HG03095 (cell line): ENCODE measurements around the gene LMBR1L.
A peak's percentile ranks its signal among the peaks of the same experiment; 100 is the strongest.
"Not testable (repeated sequence)": the region's sequence is repeated elsewhere in the genome, so short reads cannot be mapped to it uniquely, and the experiment has no call there.

ENCODE experiments used
- ATAC-seq: cut with Tn5 transposase; IDR thresholded peaks from one replicate; pipeline ENCODE4 v1.9.1; 2021; ENCODE audit warnings: moderate library complexity; ENCODE audit not compliant: unreplicated experiment

The LMBR1L gene

GRCh38 chr12:49088932-49089330 is 21.7 kb downstream of the LMBR1L start:
- no peak for ATAC-seq

DNA sequence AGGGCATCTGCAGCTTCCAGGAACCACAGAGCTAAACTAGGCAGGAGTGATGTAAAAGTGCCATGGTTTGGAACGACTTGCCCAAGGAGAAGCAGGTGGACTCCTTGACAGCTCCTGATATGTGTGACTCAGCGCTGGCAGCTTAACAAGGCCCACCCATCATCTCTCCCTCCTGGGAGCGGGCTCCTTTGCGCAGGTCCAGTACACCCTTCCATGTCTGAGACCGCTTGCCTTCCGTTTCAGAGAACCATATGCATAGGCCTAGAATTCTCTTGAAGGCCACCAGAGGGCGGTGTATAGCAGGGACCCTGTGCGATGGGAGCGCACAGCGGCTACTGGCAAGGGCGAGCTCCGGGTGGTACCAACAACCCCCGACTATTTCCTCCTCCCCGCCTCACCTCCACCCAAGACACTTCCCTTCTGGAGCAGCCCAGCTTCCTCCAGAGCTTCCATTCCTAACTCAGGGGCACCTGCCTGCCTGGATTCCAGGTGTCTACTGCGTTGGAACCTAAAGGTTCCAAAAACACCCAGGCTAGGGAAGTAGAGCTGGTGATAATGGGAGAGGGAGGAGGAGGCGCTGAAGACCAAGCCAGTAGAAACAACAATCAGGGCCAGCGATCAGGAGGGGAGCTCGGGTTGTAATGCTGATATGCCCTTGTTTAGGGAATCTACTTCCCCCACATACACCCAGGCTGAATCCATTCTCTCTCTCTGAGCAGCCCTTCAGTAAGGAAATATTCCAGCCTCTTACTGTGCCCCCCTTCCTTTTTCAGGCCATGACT is 22.3 kb downstream of the LMBR1L start:
- peak; percentile 60 for ATAC-seq

DNA sequence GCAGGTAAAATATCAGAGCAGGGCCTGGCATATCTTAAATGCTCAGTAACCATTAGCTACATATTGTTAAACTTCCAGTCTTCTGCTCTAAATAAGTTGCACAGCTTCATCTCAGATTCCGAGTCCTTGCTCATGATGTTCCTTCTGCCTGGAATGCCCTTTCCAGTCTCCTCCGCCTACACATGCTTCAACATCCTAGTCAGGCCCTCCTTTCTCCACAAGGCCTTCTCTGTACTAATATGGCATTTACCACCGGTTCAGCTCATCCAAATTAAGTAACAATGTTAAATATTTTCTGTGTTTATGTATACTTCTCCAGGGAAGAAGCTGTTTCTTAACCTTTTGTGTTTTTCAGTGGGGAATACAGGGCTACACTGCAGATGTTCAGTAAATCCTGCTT is 24.5 kb downstream of the LMBR1L start:
- no peak for ATAC-seq

DNA sequence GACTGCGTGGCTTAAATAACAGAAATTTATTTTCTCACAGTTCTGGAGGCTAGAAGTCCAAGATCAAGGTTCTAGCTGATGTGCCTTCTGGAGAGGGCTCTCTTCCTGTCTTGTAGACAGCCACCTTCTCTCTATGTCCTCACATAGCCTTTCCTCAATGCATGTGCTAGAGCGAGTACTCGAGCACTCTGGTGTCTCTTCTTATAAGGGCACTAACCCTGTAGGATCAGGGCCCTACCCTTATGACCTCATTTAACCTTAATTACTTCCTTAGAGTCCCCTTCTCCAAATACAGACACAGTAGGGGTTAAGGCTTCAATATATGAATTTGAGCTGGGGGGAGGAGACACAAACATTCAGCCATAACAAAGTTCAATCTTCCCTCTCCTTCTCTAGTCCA is 26.2 kb downstream of the LMBR1L start:
- ATAC-seq = no peak

DNA sequence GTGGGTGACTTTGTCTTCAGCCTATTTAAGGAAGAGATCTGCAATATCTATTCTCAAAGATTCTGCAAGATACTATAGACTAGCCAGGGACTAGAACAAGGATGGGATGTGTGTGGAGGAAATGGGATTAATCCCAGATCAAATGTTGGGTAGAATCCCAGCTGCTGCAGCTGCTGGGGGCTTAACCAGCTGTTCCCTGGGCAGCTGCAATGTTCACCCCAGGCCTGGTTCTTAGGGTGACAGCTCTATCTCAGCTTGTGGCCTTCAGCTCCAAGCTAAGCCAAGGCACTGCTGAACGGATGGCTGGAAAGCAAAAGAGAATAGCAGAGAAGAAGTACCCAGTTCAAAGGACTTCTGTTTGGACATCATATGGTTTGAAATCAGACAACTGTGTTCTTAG is 30.9 kb downstream of the LMBR1L start:
- no peak for ATAC-seq

GRCh38 chr12:49070971-49071370 is 39.7 kb downstream of the LMBR1L start:
- ATAC-seq = no peak

DNA sequence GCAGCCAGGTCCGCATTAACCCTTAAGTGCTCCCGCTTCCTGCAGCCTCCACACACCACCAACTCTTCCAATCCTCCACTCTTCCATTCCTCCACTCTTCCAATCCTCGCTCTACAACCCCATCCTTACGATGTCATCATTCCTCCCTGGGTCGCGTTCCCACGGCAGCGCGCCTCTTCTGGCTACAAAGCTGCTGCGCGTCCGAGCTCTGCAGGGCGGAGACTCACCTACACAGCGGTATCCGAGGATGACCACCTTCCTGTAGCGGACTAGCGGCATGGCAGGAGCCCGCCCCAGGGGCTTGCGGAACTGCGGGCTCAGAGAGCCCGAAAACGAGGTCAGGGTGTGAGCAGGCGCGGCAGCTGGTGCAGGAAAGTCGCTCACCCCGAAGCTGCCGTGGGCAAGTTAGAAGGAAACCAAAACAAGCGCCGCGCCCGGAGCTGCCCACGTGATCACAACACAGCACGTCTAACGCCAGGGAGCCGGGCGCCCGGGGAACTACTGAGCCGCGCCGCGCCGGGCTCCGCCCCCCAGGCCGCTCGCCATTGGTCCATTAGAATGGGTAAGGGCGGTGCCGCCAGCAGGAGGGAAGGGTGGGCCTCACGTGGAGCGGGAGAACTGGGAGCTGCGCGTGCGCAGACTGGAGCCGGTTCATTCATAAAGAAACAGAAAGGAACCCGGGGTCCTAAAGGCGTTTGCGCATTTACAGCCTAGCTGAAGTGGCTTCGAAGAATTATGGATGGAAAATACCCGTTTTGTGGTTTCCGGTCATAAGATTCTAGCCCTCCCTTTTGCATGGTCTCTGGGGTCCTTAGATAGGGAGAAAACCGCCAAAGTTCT is 40.9 kb downstream of the LMBR1L start, which contains the start of gene RHEBL1:
TSS of gene RHEBL1 (minus strand) at position 473 of the 840 bp plus-strand sequence. CDS start at position 279, 194 bp downstream.
- ATAC-seq = peak; percentile 97

DNA sequence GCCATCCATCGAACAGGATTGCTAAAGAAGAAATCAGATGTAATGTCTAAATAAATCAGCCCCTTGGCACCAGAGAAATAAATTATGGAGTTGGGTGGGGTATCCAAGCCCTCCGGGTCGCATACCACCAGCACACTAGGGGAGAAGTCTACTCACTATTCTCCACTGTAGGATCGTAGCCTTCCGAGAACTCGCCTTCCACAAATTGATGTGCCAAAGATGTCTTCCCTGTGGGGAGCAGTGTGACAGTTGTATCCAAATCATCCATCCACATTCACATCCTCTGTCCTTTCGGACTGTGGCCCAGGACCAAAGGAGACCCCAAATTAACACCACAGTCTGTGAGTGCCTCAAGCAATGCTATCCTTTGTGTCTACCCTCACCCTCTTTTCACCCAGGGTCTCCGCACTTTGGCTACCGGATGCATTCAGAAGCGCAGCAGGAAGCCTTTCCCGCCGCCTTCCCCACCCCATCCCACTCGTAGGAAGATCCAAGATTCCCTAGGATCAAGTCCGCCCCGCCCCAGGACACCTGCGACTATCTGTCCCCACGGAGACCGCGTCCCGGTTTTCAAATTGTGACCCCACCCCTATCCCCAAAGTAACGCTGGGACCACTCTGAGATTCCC is 41.7 kb downstream of the LMBR1L start:
- no peak for ATAC-seq

- ATAC-seq = no peak
Observed at GRCh38 chr12:49066120-49066519, 44.5 kb downstream of the LMBR1L start.

DNA sequence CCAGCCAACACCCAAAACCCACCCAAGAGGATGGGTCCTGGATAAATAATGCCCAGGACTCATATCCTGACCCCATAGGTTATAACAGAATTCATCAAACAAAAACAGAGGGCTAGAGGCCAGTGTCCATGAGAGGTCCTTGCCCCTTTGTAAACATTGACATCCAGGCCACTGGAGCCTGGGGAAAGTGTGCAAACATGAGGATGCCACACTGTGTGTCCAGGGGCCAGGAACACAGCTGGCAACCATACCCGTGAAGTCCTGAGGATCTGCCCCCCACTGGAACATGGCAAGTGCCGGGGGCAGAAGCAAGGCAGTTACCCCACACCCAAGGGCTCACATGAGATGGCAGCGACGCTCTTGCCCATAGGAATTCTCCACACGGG is 45.9 kb downstream of the LMBR1L start:
- no peak for ATAC-seq

- not testable (repeated sequence) for ATAC-seq
Observed at GRCh38 chr12:49061916-49062315, 48.7 kb downstream of the LMBR1L start.

DNA sequence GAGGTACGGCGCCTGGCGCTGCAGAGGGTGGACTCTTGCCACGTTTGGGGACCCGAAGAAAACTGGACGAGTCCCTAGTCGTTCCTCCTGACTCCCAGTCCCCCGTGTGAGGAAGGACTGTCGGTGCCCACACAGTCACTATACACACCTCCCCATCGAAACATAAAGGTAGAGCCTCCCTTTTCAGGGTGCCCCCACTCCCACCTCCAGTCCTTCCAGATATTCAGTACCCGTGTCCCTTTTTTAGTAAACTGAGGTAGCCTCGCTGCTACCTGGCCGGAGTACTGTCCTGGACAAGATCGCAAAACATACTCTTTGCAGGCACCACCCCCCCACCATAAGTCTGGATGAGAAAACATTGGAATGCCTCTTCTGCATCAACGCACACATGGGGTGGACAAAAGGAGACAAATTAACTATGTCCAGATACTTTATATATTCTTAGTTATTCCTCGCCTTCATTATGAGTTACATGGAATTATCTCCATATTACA is 49.4 kb downstream of the LMBR1L start:
- ATAC-seq = no peak

DNA sequence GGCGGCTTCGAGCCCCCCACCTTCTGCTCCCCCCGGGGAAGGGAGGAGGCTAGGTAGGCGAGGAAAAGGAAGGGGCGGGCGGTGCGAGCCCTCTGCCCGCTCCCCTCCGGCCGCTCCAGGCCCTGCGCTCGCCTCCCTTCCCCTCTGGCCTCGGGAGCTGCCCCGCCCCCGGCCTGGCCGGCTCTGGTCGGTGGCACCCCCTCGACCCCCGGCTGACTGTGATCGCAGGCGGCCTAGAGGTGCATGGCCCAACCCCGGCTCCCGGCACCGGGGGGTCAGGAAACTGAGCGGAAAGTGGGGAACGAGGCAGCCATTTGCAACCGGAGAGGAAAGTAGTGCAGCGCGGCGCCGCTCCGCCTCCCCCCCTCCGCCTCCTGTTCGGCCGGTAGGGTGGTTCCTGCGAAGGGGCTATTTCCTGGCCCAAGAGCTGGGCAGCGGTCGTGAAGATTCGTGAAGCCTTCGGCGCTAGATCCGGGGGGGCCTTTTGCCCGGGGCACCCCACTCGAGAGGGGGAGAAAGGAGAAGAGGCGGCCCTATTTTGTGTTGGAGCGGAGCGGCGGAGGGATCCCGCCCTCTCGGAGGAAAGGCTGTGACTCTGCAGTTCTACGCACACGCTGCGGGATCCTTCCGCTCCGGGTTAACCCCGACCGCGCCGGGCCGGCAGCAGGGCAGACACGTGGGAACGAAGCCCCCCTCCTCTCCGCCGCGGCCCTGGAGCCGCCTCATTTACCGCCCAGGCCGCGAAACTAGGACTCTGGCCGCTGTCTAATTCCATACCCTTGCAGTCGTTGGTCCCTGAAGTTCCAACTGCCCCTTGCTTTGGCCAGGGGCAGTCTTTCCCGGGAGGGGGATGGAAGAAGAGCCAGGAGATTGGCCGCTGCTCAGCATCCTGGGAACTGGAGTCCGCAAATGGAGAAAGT is 50.1 kb downstream of the LMBR1L start, which contains the start of gene KMT2D:
TSS of gene KMT2D (minus strand) at position 558 of the 920 bp plus-strand sequence. CDS start 5,470 bp downstream, outside the sequence.
- ATAC-seq = peak; percentile 40

DNA sequence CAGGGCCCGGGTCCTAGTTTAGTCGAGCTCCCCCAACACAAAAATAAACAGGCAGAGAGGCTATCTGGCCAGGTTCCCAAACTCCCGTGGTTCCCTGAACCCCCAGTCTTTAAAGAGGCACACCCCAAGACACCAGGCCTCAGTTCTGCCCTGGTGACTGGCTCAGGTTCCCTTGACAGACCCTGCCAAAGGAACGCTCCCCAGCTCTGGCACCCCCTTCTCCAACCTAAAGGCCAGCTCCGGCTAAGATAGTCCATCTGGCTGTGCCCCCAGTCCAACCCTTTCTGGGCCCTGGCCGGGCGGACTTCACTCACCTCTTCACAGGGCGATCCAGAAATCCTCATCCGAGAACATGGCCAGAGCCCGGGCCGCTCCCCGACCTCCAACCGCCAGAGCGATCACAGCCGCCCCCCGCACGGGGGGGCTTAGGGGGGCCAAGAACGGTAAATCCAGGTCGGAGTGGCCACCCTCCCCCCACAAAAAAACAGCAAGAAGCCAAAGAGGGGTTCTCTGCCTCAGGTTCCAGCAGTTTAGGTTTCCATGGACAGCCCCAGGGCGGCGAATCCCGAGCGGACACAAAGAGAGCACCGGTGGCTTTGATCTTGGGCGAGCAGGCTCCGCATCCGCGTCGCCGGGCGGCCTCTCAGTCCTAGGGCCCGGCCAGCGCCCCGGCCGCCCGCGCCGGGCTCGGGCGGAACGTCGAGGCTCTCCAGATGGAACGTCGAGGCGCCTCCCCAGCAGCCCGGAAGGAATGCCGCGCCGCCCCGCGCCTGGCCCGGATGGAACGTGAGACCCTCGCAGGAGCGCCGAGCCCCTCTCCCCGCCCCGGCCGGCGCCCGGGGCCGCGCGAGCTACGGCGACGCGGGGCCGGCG is 51.1 kb downstream of the LMBR1L start:
- ATAC-seq = peak; percentile 11

GRCh38 chr12:49059045-49059298 is 51.7 kb downstream of the LMBR1L start:
- no peak for ATAC-seq

- no peak for ATAC-seq
Observed at GRCh38 chr12:49058366-49059044, 52.1 kb downstream of the LMBR1L start.

GRCh38 chr12:49057888-49058287 is 52.8 kb downstream of the LMBR1L start:
- ATAC-seq = no peak

DNA sequence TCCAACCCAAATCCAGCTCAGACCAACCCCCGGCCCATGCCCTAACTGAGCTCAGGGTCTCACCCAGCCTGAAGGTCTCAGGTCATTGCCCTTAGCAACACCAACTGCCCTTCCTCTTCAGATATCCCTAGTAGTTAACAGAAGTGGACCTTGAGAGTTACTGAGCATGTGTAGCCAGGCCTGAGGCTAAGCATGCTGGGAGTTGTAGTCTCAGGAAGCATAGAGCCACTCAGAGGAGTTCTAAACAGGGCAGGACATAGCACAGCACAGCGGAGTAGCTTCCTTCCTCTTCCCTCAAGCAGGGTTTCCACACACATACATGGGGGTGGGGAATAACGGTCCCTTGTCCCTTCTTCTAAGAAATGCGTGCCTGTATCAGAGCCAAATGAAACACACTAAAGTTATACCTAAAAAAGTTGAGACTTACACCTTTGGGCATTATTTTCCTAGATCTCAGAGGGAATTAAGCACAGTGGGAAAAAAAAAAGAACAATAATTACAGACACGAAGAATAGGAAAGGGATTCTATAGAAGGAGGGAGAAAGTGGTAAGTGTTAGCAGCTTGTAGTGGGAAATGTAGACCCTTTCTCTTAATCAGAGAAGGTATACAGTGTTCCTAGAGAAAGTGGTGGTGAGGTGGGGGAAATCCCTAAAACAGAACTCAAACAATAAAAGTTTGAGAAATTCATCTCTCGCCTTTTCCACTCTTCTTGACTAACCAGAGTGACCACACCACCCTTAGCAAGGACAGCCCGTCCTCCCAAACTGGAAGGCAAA is 54.5 kb downstream of the LMBR1L start:
- peak; percentile 51 for ATAC-seq
